HL-60 (cell line): ENCODE data around the gene TBL3.

Experiments
- DNase-seq, 2 experiments: peaks; one replicate each; pipeline ENCODE4 v3.0.0-alpha.2; 2010 to 2020; ENCODE audit warnings: low read depth in 1 of 2, low spot score in 1 of 2
- H3K27ac ChIP-seq: fragments of 250-450 bp; sonication (Bioruptor Pico); replicated peaks from 2 replicates; pipeline ENCODE4 v1.5.1; 2020; ENCODE audit warnings: mild to moderate bottlenecking, moderate library complexity
- H3K27me3 ChIP-seq: fragments of 250-450 bp; sonication (Bioruptor Pico); 2 replicates; pipeline ENCODE4 v1.5.1; 2021; ENCODE audit warnings: mild to moderate bottlenecking, moderate library complexity; ENCODE audit not compliant: insufficient read depth, poor library complexity, severe bottlenecking
- H3K4me3 ChIP-seq: replicated peaks from 2 replicates; pipeline ENCODE4 v1.5.1; 2011; ENCODE audit warnings: mild to moderate bottlenecking, control low read depth, low read length; ENCODE audit not compliant: insufficient read depth
- TF ChIP-seq, protein P1 (sequence below): IDR thresholded peaks from one replicate; pipeline ENCODE4 v1.5.1; 2011; ENCODE audit warnings: low read length, control low read depth, inconsistent platforms; ENCODE audit not compliant: insufficient read depth

TBL3 gene

DNA sequence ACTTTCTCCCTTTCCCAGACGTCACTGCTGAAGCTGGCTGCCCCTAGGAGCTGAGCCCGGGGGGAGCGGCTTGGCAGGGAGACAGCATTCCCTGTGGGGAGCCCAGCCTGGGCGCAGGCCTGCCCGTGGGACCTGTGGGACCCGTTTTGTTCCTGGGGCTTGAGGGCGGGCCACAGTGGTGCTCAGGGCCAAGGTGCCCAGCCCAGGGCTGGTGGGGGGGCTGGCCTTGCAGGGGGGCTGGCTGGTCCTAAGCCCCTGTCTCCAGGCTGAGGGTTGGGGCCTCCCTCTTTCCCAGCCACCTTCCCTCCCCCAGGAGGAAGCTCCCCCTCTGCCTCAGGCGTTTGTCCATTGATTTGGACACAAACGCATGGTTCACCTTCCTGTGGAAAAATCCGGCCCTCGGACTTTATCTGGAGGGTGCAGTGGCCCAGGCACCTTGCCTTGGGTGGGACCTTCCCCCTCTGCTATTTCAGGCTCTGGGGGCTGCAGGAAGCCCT lies 59.3 kb downstream of the TBL3 start:
- H3K27me3 ChIP-seq, result peaks cover 24% of the 10 kb centered on the region
- TF ChIP-seq, protein P1, sequence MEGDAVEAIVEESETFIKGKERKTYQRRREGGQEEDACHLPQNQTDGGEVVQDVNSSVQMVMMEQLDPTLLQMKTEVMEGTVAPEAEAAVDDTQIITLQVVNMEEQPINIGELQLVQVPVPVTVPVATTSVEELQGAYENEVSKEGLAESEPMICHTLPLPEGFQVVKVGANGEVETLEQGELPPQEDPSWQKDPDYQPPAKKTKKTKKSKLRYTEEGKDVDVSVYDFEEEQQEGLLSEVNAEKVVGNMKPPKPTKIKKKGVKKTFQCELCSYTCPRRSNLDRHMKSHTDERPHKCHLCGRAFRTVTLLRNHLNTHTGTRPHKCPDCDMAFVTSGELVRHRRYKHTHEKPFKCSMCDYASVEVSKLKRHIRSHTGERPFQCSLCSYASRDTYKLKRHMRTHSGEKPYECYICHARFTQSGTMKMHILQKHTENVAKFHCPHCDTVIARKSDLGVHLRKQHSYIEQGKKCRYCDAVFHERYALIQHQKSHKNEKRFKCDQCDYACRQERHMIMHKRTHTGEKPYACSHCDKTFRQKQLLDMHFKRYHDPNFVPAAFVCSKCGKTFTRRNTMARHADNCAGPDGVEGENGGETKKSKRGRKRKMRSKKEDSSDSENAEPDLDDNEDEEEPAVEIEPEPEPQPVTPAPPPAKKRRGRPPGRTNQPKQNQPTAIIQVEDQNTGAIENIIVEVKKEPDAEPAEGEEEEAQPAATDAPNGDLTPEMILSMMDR, result no peak
- no peak for DNase-seq
- H3K27ac ChIP-seq, result no peak overlapping the region
- H3K4me3 ChIP-seq, result no peak overlapping the region
